ENCODE results near the gene ELL.

- TF ChIP-seq POLR2A (IDR thresholded peaks at IDR 0.05; ENCODE audit: borderline replicate concordance, extremely low read depth, insufficient read depth, insufficient read length) (no peak), ATF3 (IDR thresholded peaks at IDR 0.05) (no peak), YY1 (IDR thresholded peaks at IDR 0.05; ENCODE audit: extremely low read depth, insufficient replicate concordance, low read depth, low read length) (no peak), POLR2AphosphoS5 (IDR thresholded peaks at IDR 0.05; ENCODE audit: low read depth, low read length) (no peak)
- TF ChIP-seq, protein P1, sequence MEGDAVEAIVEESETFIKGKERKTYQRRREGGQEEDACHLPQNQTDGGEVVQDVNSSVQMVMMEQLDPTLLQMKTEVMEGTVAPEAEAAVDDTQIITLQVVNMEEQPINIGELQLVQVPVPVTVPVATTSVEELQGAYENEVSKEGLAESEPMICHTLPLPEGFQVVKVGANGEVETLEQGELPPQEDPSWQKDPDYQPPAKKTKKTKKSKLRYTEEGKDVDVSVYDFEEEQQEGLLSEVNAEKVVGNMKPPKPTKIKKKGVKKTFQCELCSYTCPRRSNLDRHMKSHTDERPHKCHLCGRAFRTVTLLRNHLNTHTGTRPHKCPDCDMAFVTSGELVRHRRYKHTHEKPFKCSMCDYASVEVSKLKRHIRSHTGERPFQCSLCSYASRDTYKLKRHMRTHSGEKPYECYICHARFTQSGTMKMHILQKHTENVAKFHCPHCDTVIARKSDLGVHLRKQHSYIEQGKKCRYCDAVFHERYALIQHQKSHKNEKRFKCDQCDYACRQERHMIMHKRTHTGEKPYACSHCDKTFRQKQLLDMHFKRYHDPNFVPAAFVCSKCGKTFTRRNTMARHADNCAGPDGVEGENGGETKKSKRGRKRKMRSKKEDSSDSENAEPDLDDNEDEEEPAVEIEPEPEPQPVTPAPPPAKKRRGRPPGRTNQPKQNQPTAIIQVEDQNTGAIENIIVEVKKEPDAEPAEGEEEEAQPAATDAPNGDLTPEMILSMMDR (IDR thresholded peaks at IDR 0.05 in 2 of 3, conservative IDR thresholded peaks at IDR 0.05 in 1 of 3; ENCODE audit: borderline replicate concordance in 1 of 3, insufficient read depth in 1 of 3, low read depth in 2 of 3, low read length in 2 of 3), result no peak
- TF ChIP-seq, protein P2, sequence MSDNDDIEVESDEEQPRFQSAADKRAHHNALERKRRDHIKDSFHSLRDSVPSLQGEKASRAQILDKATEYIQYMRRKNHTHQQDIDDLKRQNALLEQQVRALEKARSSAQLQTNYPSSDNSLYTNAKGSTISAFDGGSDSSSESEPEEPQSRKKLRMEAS (IDR thresholded peaks at IDR 0.05), result no peak
These were observed 97.6 kb downstream of the ELL start for GRCh38 chr19:18424122-18424889.
